Kidney (tissue), 22 donors: Measurements from ENCODE around the gene GOLT1B. TPM values are rescaled to one million over a fixed set of nuclear protein-coding genes. Genes with fewer than 3 reads are reported as not detected.

Experiments
- DNase-seq, 5 donors: peaks; one replicate each; pipeline ENCODE4 v3.0.0-alpha.2; 2013 to 2020
- FAIRE-seq: peaks from 2 replicates; lab custom pipeline; 2012; peaks lifted over from hg19 to GRCh38; lab: Jason Lieb, UNC
- H3K27ac ChIP-seq, 2 donors: one replicate each; pipeline ENCODE4 v1.7.0; 2013; ENCODE audit warnings: low read depth in 2 of 2, low read length in 2 of 2, inconsistent platforms in 1 of 2
- H3K27me3 ChIP-seq: one replicate; pipeline ENCODE4 v1.7.1; 2013; ENCODE audit warnings: low read length, inconsistent platforms; ENCODE audit not compliant: control insufficient read depth, insufficient read depth
- H3K36me3 ChIP-seq, 3 donors: one replicate each; pipeline versions ENCODE4 v1.7.0 to v1.7.1; 2013; ENCODE audit warnings: low read length in 3 of 3, control low read depth in 1 of 3, inconsistent platforms in 1 of 3; ENCODE audit not compliant: insufficient read depth in 3 of 3, control insufficient read depth in 2 of 3
- H3K4me1 ChIP-seq, 3 donors: one replicate each; pipeline versions ENCODE4 v1.7.0 to v1.7.1; 2013; ENCODE audit warnings: low read length in 3 of 3, inconsistent platforms in 1 of 3, low read depth in 1 of 3; ENCODE audit not compliant: control insufficient read depth in 2 of 3, insufficient read depth in 2 of 3
- H3K4me3 ChIP-seq, 3 donors: one replicate each; pipeline versions ENCODE4 v1.7.0 to v1.8.1; 2013; ENCODE audit warnings: low read length in 3 of 3, control low read depth in 1 of 3, inconsistent platforms in 1 of 3
- H3K9ac ChIP-seq, 3 donors: one replicate each; pipeline versions ENCODE4 v1.7.0 to v1.7.1; 2013; ENCODE audit warnings: low read length in 3 of 3, control low read depth in 1 of 3, inconsistent platforms in 1 of 3
- H3K9me3 ChIP-seq, 3 donors: one replicate each; pipeline versions ENCODE4 v1.7.0 to v1.7.1; 2013; ENCODE audit warnings: low read length in 3 of 3, control low read depth in 1 of 3, inconsistent platforms in 1 of 3; ENCODE audit not compliant: control insufficient read depth in 2 of 3, insufficient read depth in 1 of 3
- CTCF ChIP-seq: IDR thresholded peaks from 3 replicates; pipeline ENCODE4 v1.5.1; 2012; ENCODE audit warnings: mild to moderate bottlenecking, moderate library complexity, borderline replicate concordance; ENCODE audit not compliant: insufficient read depth; ENCODE audit errors: extremely low read depth
- intact Hi-C: fragments of 100-400 bp; cut with DNase I; formaldehyde crosslinking; loops from one replicate; pipeline ENCODE4 v1.11.1; 2022
- long read RNA-seq, 10 donors: library from polyadenylated mRNA in 1 of 10; unstranded in 1 of 10; transcript quantifications; one replicate each; pipeline ENCODE4 v2.0.0 and lab custom pipeline, GENCODE V29; 2021 to 2026
- polyA plus RNA-seq: library from polyadenylated mRNA; stranded (reverse); fragments of 350-450 nt; fragmentation: Illumina TruSeq; extraction: RNeasy Lipid Tissue Mini Kit (QIAGEN cat#74804); gene quantifications from one replicate; pipeline ENCODE4 v1.2.3, GENCODE V29; 2014; ENCODE audit warnings: low read depth, low replicate concordance; ENCODE audit not compliant: insufficient read depth
- total RNA-seq: library from RNA; stranded (reverse); fragmentation: NEBNext Ultra II Directional; extraction: Animal tissue kit (Norgen Biotek cat#: 25700); gene quantifications from one replicate; pipeline ENCODE4 v1.2.1, GENCODE V29; 2021
- donor health status: control.
- donor health status: control.
- donor health status: control.
- donor health status: control.
- donor health status: control.
- donor health status: DM: yes; HTN: yes; CAD: no.
- donor health status: Normal renal cell carcinoma (clear cell type).

The GOLT1B gene, protein sequence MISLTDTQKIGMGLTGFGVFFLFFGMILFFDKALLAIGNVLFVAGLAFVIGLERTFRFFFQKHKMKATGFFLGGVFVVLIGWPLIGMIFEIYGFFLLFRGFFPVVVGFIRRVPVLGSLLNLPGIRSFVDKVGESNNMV
- total RNA-seq = 28.9 TPM
- polyA plus RNA-seq = 15.7 TPM
- long read RNA-seq, donor 1, transcript GOLT1B-201 (5 exons, 3,227 nt) = major isoform, 6 of 9 reads
- long read RNA-seq, donor 1, partial matches to known transcripts = 0 of 9 reads
- long read RNA-seq, donor 1, other reads (novel, unspliced or antisense) = 0 of 9 reads
- long read RNA-seq, donor 2, transcript GOLT1B-201 (5 exons, 3,227 nt) = major isoform, 9 of 11 reads
- long read RNA-seq, donor 2, partial matches to known transcripts = 0 of 11 reads
- long read RNA-seq, donor 2, other reads (novel, unspliced or antisense) = 0 of 11 reads
- long read RNA-seq, donor 3, transcript GOLT1B-201 (5 exons, 3,227 nt) = major isoform, 11 of 11 reads
- long read RNA-seq, donor 3, partial matches to known transcripts = 0 of 11 reads
- long read RNA-seq, donor 3, other reads (novel, unspliced or antisense) = 0 of 11 reads
- long read RNA-seq, donor 4, transcript GOLT1B-201 (5 exons, 3,227 nt) = major isoform, 6 of 8 reads
- long read RNA-seq, donor 4, partial matches to known transcripts = 0 of 8 reads
- long read RNA-seq, donor 4, other reads (novel, unspliced or antisense) = 0 of 8 reads
- long read RNA-seq, donor 5, partial matches to known transcripts = 0 of 4 reads
- long read RNA-seq, donor 5, other reads (novel, unspliced or antisense) = 0 of 4 reads
- long read RNA-seq, donor 6, transcript GOLT1B-201 (5 exons, 3,227 nt) = major isoform, 13 of 18 reads
- long read RNA-seq, donor 6, partial matches to known transcripts = 0 of 18 reads
- long read RNA-seq, donor 6, other reads (novel, unspliced or antisense) = 0 of 18 reads
- long read RNA-seq, donor 7, transcript GOLT1B-201 (5 exons, 3,227 nt) = major isoform, 20 of 24 reads
- long read RNA-seq, donor 7, partial matches to known transcripts = 1 of 24 reads
- long read RNA-seq, donor 7, other reads (novel, unspliced or antisense) = 3 of 24 reads
- long read RNA-seq, donor 8, transcript GOLT1B-201 (5 exons, 3,227 nt) = major isoform, 7 of 8 reads
- long read RNA-seq, donor 8, partial matches to known transcripts = 0 of 8 reads
- long read RNA-seq, donor 8, other reads (novel, unspliced or antisense) = 0 of 8 reads
- long read RNA-seq, donor 9, partial matches to known transcripts = 0 of 3 reads
- long read RNA-seq, donor 9, other reads (novel, unspliced or antisense) = 0 of 3 reads
- long read RNA-seq, donor 10, transcript GOLT1B-201 (5 exons, 3,227 nt) = major isoform, 10 of 12 reads
- long read RNA-seq, donor 10, partial matches to known transcripts = 0 of 12 reads
- long read RNA-seq, donor 10, other reads (novel, unspliced or antisense) = 0 of 12 reads

- TF ChIP-seq CTCF = no peak
- H3K9ac ChIP-seq = peak within 1 kb of the TSS; percentile 48 to 70 (median 50)
- H3K27ac ChIP-seq = peak within 1 kb of the TSS; percentile 64 to 68
- FAIRE-seq (peak; percentile 98), DNase-seq (peak; percentile 96 to 99 (median 96))
- peaks cover 0 to 13% (median 11%) of the 10 kb centered on the region in 3 donors for H3K4me1 ChIP-seq
- H3K36me3 ChIP-seq = peaks cover 0 to 10% (median 6%) of the 10 kb centered on the region in 3 donors
- H3K4me3 ChIP-seq = peak within 1 kb of the TSS; percentile 66 to 91 (median 86)
- intact Hi-C loops = no loop called here
- H3K27me3 ChIP-seq = no peaks in the 10 kb centered on the region
- H3K9me3 ChIP-seq = no peaks in the 10 kb centered on the region
Observed at GRCh38 chr12:21501258-21502163, at the start of gene GOLT1B, which contains the start of gene RECQL. Gene GOLT1B, plus strand, starts transcription at chr12:21501789. Its CDS starts 135 bp downstream, at chr12:21501924. Gene RECQL, minus strand, starts transcription at chr12:21501635. Its CDS starts 2,065 bp downstream, at chr12:21499570.

GRCh38 chr12:21453312-21453852 is 48.2 kb upstream of the GOLT1B start:
- DNase-seq = no peak
- TF ChIP-seq CTCF = no peak
- no peaks in the 10 kb centered on the region for H3K9me3 ChIP-seq
- H3K9ac ChIP-seq = no peak overlapping the region
- H3K4me3 ChIP-seq = no peak overlapping the region
- intact Hi-C loops = no loop called here
- H3K27me3 ChIP-seq = no peaks in the 10 kb centered on the region
- no peak overlapping the region for H3K27ac ChIP-seq
- peaks cover 2 to 39% (median 5%) of the 10 kb centered on the region in 3 donors for H3K36me3 ChIP-seq
- H3K4me1 ChIP-seq = no peaks in the 10 kb centered on the region
- FAIRE-seq = no peak
